Lower lobe of right lung (tissue), 2 donors: ENCODE measurements around the gene NPB. TPM values are rescaled to one million over a fixed set of nuclear protein-coding genes. Genes with fewer than 3 reads are reported as not detected.

ENCODE experiments used
- ATAC-seq, 2 donors: fragments of 200-7000 bp; cut with Tn5 transposase; one replicate each; pipeline ENCODE4 v1.9.1; 2020 to 2022; ENCODE audit warnings: mild to moderate bottlenecking in 2 of 2, moderate library complexity in 2 of 2
- DNase-seq: peaks from one replicate; pipeline ENCODE4 v3.0.0-alpha.2; 2020
- H3K27ac ChIP-seq: fragments of 200-600 bp; one replicate; pipeline ENCODE4 v1.8.0; 2022
- H3K27me3 ChIP-seq: fragments of 200-600 bp; one replicate; pipeline ENCODE4 v1.8.0; 2022; ENCODE audit warnings: low read depth
- H3K36me3 ChIP-seq: fragments of 200-600 bp; one replicate; pipeline ENCODE4 v1.8.0; 2022; ENCODE audit warnings: mild to moderate bottlenecking
- H3K4me1 ChIP-seq: fragments of 200-600 bp; one replicate; pipeline ENCODE4 v1.8.0; 2022
- H3K4me3 ChIP-seq: fragments of 200-600 bp; one replicate; pipeline ENCODE4 v1.8.0; 2022; ENCODE audit warnings: mild to moderate bottlenecking
- H3K9me3 ChIP-seq: fragments of 200-600 bp; one replicate; pipeline ENCODE4 v1.8.0; 2022
- intact Hi-C: fragments of 100-400 bp; cut with DNase I; formaldehyde crosslinking; loops from one replicate; pipeline ENCODE4 v1.11.0; 2022
- total RNA-seq: library from RNA; stranded (reverse); fragmentation: NEBNext Ultra II Directional; extraction: Animal tissue kit (Norgen Biotek cat#: 25700); gene quantifications from one replicate; pipeline ENCODE4 v1.2.1, GENCODE V29; 2021
- TF ChIP-seq, protein P1 (sequence below): fragments of 200-600 bp; IDR thresholded peaks from one replicate; pipeline ENCODE4 v1.8.0; 2022; ENCODE audit warnings: antibody characterized with exemption, mild to moderate bottlenecking
- donor health status: DM: no; HTN: yes; CAD: no; lungs with severe emphysema.

NPB gene
- total RNA-seq, 1 donor from 2014 or later: 0.71 TPM

DNA sequence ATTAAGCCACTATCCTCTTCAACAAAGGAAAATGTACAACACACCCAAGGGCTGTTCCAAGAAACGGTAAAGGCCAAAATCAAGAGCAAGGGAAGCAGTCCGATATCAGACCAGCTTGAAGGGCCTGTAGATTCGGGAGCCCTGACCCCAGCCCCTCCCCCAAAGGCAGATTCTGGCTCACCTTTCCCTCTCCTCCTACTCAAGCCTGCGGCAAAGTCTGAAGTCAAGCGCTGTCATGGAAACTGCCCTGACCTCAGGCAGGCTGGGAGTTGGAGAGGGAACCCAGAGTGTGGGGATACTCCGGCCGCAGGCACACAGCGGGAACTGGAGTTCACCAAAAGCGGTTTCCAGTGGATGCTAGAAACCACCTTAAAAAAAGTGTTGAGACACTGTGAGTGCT lies 12.4 kb upstream of the NPB start:
- DNase-seq (no peak), ATAC-seq (no peak)
- no peak overlapping the region for H3K4me3 ChIP-seq
- H3K27ac ChIP-seq: no peak overlapping the region
- no peaks in the 10 kb centered on the region for H3K27me3 ChIP-seq
- peaks cover 69% of the 10 kb centered on the region for H3K36me3 ChIP-seq
- TF ChIP-seq, protein P1, sequence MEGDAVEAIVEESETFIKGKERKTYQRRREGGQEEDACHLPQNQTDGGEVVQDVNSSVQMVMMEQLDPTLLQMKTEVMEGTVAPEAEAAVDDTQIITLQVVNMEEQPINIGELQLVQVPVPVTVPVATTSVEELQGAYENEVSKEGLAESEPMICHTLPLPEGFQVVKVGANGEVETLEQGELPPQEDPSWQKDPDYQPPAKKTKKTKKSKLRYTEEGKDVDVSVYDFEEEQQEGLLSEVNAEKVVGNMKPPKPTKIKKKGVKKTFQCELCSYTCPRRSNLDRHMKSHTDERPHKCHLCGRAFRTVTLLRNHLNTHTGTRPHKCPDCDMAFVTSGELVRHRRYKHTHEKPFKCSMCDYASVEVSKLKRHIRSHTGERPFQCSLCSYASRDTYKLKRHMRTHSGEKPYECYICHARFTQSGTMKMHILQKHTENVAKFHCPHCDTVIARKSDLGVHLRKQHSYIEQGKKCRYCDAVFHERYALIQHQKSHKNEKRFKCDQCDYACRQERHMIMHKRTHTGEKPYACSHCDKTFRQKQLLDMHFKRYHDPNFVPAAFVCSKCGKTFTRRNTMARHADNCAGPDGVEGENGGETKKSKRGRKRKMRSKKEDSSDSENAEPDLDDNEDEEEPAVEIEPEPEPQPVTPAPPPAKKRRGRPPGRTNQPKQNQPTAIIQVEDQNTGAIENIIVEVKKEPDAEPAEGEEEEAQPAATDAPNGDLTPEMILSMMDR: no peak
- no peaks in the 10 kb centered on the region for H3K9me3 ChIP-seq
- peaks cover 27% of the 10 kb centered on the region for H3K4me1 ChIP-seq
- intact Hi-C loops: no loop called here

DNA sequence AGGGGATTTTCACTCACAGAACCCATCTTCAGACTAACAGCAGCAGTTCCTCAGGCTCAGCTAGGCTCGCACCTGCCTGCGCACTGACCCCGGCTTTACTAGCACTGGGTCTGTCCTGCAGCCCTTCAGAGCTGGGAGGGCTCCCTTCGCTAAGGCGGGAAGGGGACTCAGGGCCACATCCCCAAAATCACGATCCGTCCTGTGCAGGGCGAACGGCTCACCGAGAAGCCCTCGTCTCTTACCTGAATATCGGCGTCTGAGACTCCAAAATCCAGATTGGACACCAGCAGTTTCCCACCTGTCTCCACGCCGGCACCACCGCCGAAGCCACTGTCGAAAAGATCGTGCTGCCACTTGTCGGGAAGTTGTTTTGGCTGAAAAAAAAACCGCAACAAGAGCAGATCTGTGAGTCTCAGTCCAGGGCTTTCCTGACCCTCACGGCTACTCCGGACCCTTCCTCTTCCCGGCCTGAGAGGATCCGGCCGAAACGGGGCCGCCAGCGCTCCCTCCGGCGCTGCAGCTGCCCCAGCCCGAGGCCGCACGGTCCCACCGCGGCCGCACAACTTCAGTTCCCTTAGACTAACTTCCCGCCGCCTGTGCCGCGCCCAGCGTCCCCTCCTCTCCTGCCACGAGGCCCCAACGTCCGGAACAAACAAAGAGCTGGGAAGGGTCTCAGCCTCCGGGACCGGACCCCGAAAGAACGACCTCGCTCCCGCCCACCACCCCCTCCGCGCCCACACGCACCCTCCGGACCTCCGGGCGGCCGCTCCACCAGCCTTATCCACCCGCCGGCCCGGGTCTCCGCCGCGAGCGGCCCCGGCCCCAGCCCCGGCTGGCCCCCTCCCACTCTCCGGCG lies 11.4 kb upstream of the NPB start:
- intact Hi-C loops: no loop called here
- peak overlapping the region; percentile 73 for H3K4me3 ChIP-seq
- H3K36me3 ChIP-seq: peaks cover 69% of the 10 kb centered on the region
- H3K4me1 ChIP-seq: peaks cover 27% of the 10 kb centered on the region
- TF ChIP-seq, protein P1: no peak
- peak overlapping the region; percentile 85 for H3K27ac ChIP-seq
- no peaks in the 10 kb centered on the region for H3K27me3 ChIP-seq
- H3K9me3 ChIP-seq: no peaks in the 10 kb centered on the region
- DNase-seq: no peak
- peak in 1 of 2 donors; percentile 1 for ATAC-seq

DNA sequence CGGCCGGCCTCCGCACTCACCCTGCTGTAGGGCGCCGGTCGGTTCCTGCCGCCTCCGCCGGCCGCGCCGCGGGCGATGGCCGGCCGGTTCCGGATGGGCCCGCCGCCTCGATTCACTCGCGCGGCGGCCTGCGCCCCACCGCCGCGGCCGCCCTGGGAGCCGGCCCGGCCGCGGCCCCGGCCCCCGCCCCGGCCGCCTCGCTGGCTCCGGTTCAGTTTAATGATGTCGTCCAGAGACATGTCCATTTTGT lies 10.8 kb upstream of the NPB start:
- intact Hi-C loops: no loop called here
- Histone ChIP-seq H3K27ac (peak overlapping the region; percentile 85), H3K4me1 (peaks cover 27% of the 10 kb centered on the region), H3K9me3 (no peaks in the 10 kb centered on the region), H3K36me3 (peaks cover 69% of the 10 kb centered on the region), H3K4me3 (peak overlapping the region; percentile 73), H3K27me3 (no peaks in the 10 kb centered on the region)
- TF ChIP-seq, protein P1: no peak
- DNase-seq: no peak
- no peak for ATAC-seq

DNA sequence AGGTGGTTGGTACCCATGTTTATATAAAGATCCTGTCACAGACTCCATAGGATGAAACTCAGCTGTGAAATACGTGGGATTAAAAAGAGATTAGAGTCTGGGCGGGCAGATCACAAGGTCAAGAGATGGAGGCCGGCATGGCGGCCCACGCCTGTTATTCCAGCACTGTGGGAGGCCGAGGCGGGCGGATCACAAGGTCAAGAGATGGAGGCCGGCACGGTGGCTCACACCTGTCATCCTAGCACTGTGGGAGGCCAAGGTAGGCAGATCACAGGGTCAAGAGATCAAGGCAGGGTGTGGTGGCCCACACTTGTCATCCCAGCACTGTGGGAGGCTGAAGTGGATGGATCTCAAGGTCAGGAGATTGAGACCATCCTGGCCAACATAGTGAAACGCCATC lies 6.6 kb upstream of the NPB start:
- peaks cover 69% of the 10 kb centered on the region for H3K36me3 ChIP-seq
- intact Hi-C loops: no loop called here
- TF ChIP-seq, protein P1: no peak
- no peak for DNase-seq
- no peaks in the 10 kb centered on the region for H3K27me3 ChIP-seq
- H3K9me3 ChIP-seq: no peaks in the 10 kb centered on the region
- H3K4me3 ChIP-seq: no peak overlapping the region
- peaks cover 14% of the 10 kb centered on the region for H3K4me1 ChIP-seq
- no peak overlapping the region for H3K27ac ChIP-seq
- no peak for ATAC-seq

DNA sequence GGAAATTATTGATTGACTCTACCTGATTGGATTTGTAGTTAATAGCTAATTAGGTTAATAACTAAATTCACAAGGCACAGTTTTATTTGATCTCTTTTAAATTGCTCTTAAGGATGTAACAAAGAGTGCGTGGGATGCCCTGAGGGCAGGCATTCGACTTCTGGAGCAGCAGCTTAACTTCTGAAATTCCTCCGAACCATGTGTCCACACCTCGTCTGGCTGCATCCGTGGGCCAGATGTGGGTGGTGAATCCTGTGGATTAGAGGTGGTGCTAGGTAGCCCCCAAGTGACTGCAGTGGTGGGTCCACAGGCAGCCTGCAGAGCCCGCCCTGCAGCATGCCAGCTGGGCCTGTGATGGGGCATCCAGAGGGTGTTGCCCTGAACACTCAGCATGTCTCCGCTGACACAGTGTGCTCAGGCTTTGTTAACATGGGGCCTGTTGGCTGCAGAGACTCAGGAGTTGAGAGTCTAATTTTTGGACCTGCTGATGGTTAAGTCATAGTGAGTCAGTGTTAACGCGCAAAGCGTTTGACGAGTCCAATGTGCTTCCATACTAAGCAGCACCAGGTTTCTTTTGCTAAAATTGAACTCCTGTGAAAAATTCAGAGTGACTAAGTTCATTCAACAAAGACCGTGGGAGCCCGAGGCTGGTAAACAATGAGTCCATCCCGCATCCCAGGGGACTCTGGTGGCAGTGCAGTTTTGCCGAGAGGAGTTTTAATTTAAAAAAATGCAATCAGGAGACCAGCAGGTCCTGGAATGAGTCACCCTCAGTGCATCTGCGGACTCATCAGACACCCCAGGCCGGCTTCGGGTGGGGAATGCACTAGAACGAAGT lies 3.8 kb upstream of the NPB start:
- intact Hi-C loops: no loop called here
- Histone ChIP-seq H3K27me3 (peaks cover 4% of the 10 kb centered on the region), H3K9me3 (no peaks in the 10 kb centered on the region), H3K27ac (no peak overlapping the region), H3K4me1 (peaks cover 14% of the 10 kb centered on the region), H3K36me3 (peaks cover 73% of the 10 kb centered on the region), H3K4me3 (no peak overlapping the region)
- TF ChIP-seq, protein P1: no peak
- ATAC-seq (no peak), DNase-seq (no peak)
